ENCODE measurements around the gene GPR21. TPM values are rescaled to one million over a fixed set of nuclear protein-coding genes. Genes with fewer than 3 reads are reported as not detected.

GPR21 gene
- total and polyA plus RNA-seq, 8 donors: 7.0 TPM; not detected in 7

- H3K36me3 ChIP-seq: peaks cover 29 to 70% (median 61%) of the 10 kb centered on the region in 4 donors
- peak in 1 of 2 donors; percentile 15 for DNase-seq
- peaks cover 0 to 16% (median 5%) of the 10 kb centered on the region in 4 donors for H3K4me1 ChIP-seq
- H3K27me3 ChIP-seq: no peaks in the 10 kb centered on the region
- intact Hi-C loops (cut with DNase I; ENCODE audit: low total_unique reads): no loop called here
- no peak overlapping the region for H3K4me3 ChIP-seq
- WGBS, 5 donors: 48 to 62% (median 61%) methylated on average over 5 of the region's 5 CpGs
- TF ChIP-seq EP300 (IDR thresholded peaks at IDR 0.05) (no peak), POLR2AphosphoS5 (IDR thresholded peaks at IDR 0.05) (no peak), POLR2A (IDR thresholded peaks at IDR 0.05) (no peak)
- TF ChIP-seq, protein P1, sequence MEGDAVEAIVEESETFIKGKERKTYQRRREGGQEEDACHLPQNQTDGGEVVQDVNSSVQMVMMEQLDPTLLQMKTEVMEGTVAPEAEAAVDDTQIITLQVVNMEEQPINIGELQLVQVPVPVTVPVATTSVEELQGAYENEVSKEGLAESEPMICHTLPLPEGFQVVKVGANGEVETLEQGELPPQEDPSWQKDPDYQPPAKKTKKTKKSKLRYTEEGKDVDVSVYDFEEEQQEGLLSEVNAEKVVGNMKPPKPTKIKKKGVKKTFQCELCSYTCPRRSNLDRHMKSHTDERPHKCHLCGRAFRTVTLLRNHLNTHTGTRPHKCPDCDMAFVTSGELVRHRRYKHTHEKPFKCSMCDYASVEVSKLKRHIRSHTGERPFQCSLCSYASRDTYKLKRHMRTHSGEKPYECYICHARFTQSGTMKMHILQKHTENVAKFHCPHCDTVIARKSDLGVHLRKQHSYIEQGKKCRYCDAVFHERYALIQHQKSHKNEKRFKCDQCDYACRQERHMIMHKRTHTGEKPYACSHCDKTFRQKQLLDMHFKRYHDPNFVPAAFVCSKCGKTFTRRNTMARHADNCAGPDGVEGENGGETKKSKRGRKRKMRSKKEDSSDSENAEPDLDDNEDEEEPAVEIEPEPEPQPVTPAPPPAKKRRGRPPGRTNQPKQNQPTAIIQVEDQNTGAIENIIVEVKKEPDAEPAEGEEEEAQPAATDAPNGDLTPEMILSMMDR (IDR thresholded peaks at IDR 0.05): no peak
- no peaks in the 10 kb centered on the region for H3K9me3 ChIP-seq
- peak overlapping the region in 4 of 5 donors; percentile 20 to 63 (median 44) for H3K27ac ChIP-seq
Measured at GRCh38 chr9:123002754-123003153, 30.7 kb upstream of the GPR21 start.

DNA sequence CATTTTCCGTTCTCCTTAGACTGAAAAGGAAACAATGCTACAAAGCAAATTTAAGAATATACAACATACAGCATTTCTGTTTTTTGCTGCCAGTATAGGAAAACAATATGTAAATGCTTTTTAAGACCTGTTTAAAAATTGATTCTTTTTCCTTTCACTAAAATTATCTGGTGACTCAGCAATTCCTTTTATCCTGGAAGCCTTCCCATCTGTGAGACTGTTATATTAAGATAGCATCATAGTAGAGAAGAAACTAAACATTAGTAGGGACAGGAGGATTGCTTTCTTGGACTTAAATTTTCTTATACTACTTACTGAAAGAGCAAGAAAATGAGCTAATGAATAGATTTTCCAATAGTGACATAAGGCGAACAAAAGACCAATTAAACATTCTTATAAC lies 30.0 kb upstream of the GPR21 start:
- intact Hi-C loops (cut with DNase I; ENCODE audit: low total_unique reads): no loop called here
- 45 to 94% (median 71%) methylated on average over 2 of the region's 2 CpGs for WGBS, 5 donors
- Histone ChIP-seq H3K4me3 (no peak overlapping the region), H3K27ac (peak overlapping the region in 4 of 5 donors; percentile 1 to 63 (median 36)), H3K4me1 (peaks cover 0 to 18% (median 5%) of the 10 kb centered on the region in 4 donors), H3K27me3 (no peaks in the 10 kb centered on the region), H3K9me3 (no peaks in the 10 kb centered on the region), H3K36me3 (peaks cover 24 to 62% (median 54%) of the 10 kb centered on the region in 4 donors)
- TF ChIP-seq POLR2A (IDR thresholded peaks at IDR 0.05) (no peak), EP300 (IDR thresholded peaks at IDR 0.05) (no peak), POLR2AphosphoS5 (IDR thresholded peaks at IDR 0.05) (no peak)
- TF ChIP-seq, protein P1 (IDR thresholded peaks at IDR 0.05): no peak
- no peak for DNase-seq

GRCh38 chr9:123005964-123006363 lies 27.5 kb upstream of the GPR21 start:
- Histone ChIP-seq H3K27me3 (no peaks in the 10 kb centered on the region), H3K4me3 (no peak overlapping the region), H3K36me3 (peaks cover 8 to 54% (median 45%) of the 10 kb centered on the region in 4 donors), H3K4me1 (peaks cover 0 to 26% (median 5%) of the 10 kb centered on the region in 4 donors), H3K9me3 (no peaks in the 10 kb centered on the region), H3K27ac (no peak overlapping the region)
- DNase-seq: no peak
- no peak for TF ChIP-seq POLR2A (IDR thresholded peaks at IDR 0.05)
- TF ChIP-seq, protein P1 (IDR thresholded peaks at IDR 0.05): no peak
- no peak for TF ChIP-seq EP300 (IDR thresholded peaks at IDR 0.05)
- no peak for TF ChIP-seq POLR2AphosphoS5 (IDR thresholded peaks at IDR 0.05)
- 55 to 79% (median 67%) methylated on average over 1 of the region's 1 CpG for WGBS, 5 donors
- intact Hi-C loops (cut with DNase I; ENCODE audit: low total_unique reads): no loop called here

GRCh38 chr9:123007269-123007668 lies 26.2 kb upstream of the GPR21 start:
- WGBS, 5 donors: 79 to 99% (median 87%) methylated on average over 5 of the region's 5 CpGs
- DNase-seq: no peak
- Histone ChIP-seq H3K27ac (no peak overlapping the region), H3K36me3 (peaks cover 6 to 56% (median 47%) of the 10 kb centered on the region in 4 donors), H3K9me3 (no peaks in the 10 kb centered on the region), H3K4me1 (peaks cover 0 to 26% (median 5%) of the 10 kb centered on the region in 4 donors), H3K4me3 (no peak overlapping the region), H3K27me3 (no peaks in the 10 kb centered on the region)
- TF ChIP-seq EP300 (IDR thresholded peaks at IDR 0.05) (no peak), POLR2A (IDR thresholded peaks at IDR 0.05) (no peak), POLR2AphosphoS5 (IDR thresholded peaks at IDR 0.05) (no peak)
- TF ChIP-seq, protein P1 (IDR thresholded peaks at IDR 0.05): no peak
- intact Hi-C loops (cut with DNase I; ENCODE audit: low total_unique reads): no loop called here

Data from stomach (tissue), 9 donors.